ENCODE measurements around the gene ALG11.
"Not testable (repeated sequence)": the region's sequence is repeated elsewhere in the genome, so short reads cannot be mapped to it uniquely, and the experiment has no call there.

Gene ALG11, protein sequence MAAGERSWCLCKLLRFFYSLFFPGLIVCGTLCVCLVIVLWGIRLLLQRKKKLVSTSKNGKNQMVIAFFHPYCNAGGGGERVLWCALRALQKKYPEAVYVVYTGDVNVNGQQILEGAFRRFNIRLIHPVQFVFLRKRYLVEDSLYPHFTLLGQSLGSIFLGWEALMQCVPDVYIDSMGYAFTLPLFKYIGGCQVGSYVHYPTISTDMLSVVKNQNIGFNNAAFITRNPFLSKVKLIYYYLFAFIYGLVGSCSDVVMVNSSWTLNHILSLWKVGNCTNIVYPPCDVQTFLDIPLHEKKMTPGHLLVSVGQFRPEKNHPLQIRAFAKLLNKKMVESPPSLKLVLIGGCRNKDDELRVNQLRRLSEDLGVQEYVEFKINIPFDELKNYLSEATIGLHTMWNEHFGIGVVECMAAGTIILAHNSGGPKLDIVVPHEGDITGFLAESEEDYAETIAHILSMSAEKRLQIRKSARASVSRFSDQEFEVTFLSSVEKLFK

GRCh38 chr13:52011632-52012511 lies at the start of gene ALG11:
Gene ALG11 (plus strand): TSS chr13:52012398. CDS start chr13:52012419, 21 bp downstream.
- peak; percentile 100 for DNase-seq (ENCODE audit: low spot score)

DNA sequence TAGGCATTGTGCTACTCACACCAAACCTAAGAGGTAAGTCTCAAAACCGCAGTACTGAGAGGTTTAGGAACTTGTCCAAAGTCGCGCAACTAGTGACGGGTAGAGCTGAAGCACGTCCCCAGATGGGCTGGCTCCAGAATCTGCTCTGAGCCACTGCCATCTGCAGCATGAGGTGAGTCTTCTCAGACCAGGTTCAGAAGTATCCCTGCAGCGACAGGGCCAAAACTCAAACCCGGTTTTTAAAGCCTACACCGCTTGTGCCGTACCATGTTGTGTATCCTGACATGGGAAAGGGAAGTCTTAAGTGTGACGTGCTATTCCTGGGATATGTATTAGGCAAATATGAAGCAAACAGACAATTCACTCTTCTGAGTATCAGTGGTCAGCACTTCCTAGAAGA lies 46.0 kb upstream of the ALG11 start:
- no peak for DNase-seq (ENCODE audit: low spot score)

- DNase-seq (ENCODE audit: low spot score): no peak
Measured at GRCh38 chr13:51967482-51968446, 44.4 kb upstream of the ALG11 start.

DNA sequence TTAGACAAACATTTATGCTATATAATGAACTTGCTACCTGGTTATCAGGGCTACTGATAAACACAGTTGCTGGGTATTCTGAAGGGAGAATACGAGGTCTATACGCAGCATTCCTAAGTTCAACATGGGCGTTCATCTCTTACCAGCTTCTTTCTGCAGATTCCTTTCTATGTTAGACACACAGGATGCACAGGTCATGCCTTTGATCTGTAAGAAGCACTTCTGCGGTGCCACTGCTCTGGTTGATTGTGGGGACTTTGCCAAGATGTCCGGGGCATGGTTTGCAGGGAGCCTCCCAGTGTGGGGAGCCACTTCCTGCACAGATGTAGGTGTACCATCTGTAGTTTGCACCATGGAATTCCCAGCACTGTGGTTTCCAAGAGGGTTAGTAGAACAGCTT lies 41.8 kb upstream of the ALG11 start:
- peak; percentile 8 for DNase-seq (ENCODE audit: low spot score)

DNA sequence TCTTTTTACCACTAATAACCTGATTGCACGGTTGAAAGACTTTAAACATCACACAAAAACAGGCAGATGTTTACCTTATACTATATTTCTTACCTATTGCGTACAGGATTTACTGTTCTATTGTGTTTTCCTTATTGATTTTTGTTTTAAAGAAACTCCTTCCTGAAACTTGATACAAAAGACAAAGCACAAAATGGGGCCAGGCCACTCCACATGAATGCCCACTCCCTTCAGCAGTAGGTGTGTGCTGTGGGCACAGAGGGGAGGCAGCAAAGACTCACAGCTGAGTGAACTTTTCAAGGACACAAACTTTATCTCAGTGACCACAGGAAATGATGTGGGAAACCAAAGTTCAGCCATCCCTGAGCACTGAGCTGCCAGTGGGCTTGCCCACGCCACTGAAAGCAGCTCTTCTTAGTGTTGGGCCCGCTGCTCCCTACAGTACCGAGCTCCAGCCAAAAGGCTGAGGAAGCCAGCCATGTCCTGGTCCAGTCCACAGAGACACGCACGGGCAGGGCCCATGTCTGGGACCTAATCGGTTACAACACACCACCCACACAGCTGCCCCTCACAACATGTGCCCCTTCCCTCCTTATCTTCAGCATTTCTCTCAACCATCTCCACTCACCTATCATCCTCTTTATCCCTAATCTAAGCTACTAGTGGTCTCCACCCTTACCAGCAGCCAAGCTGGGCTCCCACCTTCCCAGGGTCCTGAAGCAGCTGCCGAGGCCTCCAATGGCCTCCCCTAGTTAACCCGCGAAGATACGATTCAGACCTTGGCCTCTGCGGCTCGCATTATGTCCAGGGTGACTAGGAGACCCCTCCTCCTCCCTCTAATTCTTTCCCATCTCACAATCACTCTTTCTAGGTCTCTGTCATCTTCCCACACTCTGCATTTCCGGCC lies 40.4 kb upstream of the ALG11 start:
- DNase-seq (ENCODE audit: low spot score): no peak

DNA sequence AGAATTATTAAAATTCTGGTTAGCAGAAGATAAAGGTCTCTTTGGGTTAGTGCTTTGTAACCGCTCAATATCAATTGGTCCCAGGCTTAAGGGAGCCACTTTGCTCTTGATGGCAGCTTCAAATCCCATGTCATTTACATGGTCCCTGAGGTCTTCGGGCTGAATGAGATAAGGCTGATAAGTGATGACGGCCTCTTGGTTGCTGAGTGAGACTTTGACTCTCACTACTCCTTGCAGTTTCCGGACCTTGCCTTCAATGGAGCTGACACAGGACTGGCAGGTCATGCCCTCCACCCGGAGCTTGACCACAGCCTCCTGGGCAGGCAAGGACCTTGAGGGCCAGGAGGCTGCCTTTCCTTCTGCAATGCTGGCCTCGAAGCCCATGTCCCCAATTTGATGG lies 37.7 kb upstream of the ALG11 start:
- no peak for DNase-seq (ENCODE audit: low spot score)

DNA sequence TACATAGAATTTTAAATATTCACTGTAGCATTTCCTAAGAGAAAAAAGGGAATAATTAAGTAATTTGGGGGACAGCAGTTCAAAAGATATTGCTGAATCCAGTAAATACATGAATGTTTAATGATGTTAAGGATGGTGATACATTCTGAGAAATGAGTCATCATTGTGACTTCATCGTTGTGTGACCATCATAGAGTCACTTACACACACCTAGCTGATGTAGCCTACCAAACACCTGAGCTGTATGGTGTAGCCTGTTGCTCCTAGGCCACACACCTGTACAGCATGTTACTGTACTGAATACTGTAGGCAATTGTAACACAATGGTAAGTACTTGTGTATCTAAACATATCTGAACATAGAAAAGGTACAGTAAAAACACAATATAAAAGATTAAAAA lies 35.8 kb upstream of the ALG11 start:
- no peak for DNase-seq (ENCODE audit: low spot score)

GRCh38 chr13:51976890-51977289 lies 35.3 kb upstream of the ALG11 start:
- no peak for DNase-seq (ENCODE audit: low spot score)

GRCh38 chr13:51977625-51978024 lies 34.6 kb upstream of the ALG11 start:
- DNase-seq (ENCODE audit: low spot score): no peak

- no peak for DNase-seq (ENCODE audit: low spot score)
Measured at GRCh38 chr13:51978796-51979556, 33.2 kb upstream of the ALG11 start.

DNA sequence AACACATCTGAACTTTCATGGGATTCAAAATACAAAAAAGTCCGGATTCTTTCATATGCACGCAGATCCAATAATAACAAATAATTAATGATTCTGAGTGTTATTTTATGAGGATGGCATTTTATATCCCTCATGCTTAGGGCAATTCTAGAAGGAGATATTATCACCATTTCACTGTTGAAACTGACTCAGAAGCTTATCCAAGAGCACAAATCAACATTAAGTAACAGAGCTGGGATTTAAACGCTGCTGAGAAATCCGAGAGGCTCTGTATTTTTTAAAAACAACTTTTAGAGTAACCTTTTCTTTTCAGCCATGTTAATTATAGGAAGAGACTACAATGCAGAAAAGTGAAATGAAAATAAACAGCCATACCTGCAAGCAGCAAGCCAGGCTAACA lies 31.3 kb upstream of the ALG11 start:
- no peak for DNase-seq (ENCODE audit: low spot score)

DNA sequence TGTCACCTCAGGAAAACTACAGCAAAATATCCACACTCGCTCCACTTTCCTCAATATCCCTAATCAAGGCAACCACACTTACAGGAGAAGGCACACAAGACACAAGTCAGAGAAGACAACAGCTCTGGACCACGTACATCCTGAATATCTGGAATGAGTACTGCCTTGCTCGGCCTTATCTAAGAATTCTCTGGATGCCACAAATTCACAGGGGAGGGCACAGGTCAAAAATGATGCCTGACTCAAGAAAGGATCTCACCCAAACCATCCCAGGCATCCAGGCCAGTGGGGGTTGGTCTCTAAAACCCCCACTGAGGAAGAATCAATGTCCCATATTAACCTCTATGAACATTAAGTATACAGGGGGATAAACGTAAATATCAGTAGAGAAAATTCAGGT lies 30.8 kb upstream of the ALG11 start:
- no peak for DNase-seq (ENCODE audit: low spot score)

- not testable (repeated sequence) for DNase-seq (ENCODE audit: low spot score)
Measured at GRCh38 chr13:51983292-51983691, 28.9 kb upstream of the ALG11 start.

DNA sequence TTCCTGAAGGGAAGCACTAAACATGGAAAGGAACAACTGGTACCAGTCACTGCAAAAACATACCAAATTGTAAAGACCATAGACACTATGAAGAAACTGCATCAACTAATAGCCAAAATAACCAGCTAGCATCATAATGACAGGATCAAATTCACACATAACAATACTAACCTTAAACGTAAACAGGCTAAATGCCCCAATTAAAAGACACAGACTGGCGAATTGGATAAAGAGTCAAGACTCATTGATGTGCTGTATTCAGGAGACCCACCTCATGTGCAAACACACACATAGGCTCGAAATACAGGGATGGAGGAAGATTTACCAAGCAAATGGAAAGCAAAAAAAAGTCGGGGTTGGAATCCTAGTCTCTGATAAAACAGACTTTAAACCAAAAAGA lies 27.3 kb upstream of the ALG11 start:
- DNase-seq (ENCODE audit: low spot score): not testable (repeated sequence)

DNA sequence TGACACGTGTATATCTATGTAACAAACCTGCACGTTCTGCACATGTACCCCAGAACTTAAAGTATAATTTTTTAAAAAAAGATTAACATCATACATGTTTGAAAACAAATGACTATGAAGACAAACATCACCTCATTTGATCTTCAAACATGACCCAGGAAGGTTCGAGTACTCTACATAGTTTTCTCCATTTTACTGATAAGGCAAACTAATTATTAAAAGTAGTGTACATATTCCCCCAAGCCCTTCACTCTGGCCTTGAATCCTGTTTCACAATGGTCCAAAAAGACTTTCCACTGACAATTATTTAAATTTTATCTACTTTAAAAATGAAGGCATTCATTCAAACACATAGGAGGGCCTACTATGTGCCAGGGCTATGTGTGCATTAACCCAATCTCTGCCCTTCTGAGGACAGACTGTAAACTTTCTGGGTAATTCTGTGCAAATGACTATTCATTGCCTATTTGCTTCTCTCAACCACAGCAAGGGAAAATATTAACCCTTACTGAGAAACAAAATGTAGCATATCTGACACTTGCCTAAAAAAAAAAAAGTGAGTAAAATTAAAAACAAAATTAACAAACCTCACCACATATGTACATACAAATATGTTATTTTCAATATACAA lies 23.1 kb upstream of the ALG11 start:
- no peak for DNase-seq (ENCODE audit: low spot score)

GRCh38 chr13:51993713-51994112 lies 18.5 kb upstream of the ALG11 start:
- DNase-seq (ENCODE audit: low spot score): no peak

GRCh38 chr13:51995677-51996551 lies 16.3 kb upstream of the ALG11 start:
- no peak for DNase-seq (ENCODE audit: low spot score)

DNA sequence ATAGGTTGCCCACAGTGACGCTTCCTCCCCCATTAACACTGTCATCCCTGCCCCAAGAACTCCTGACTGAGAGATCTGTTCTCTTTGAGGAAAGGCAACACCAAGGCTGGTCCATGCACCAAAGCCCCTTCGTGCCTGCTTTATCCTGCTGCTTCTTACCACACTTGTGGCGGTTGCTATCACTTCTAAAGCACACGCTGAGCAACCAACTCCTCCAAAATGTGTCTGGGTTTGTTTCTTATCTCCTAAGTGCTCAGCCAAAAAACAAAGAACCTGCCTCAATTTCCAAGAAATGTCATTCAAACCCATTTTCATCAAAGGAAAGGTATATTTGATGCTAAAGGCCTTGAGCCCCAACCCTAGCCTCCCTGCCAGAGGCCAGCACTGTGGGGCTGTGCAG lies 15.6 kb upstream of the ALG11 start:
- DNase-seq (ENCODE audit: low spot score): no peak

All from CD4-positive, alpha-beta T cell treated with Interleukin-2 at 100 ng/mL for 4 hours (primary cell).